ENCODE measurements around the gene KIRREL2.

GRCh38 chr19:35909684-35910035 lies 52.9 kb downstream of the KIRREL2 start:
- TF ChIP-seq SMAD3 (CRISPR knock-in tag; conservative IDR thresholded peaks at IDR 0.05) (no peak), POLR2A (conservative IDR thresholded peaks at IDR 0.05) (no peak), CBX2 (IDR thresholded peaks at IDR 0.05; ENCODE audit: insufficient read depth, low read length, poor library complexity, severe bottlenecking) (no peak)
- TF ChIP-seq, protein P1, sequence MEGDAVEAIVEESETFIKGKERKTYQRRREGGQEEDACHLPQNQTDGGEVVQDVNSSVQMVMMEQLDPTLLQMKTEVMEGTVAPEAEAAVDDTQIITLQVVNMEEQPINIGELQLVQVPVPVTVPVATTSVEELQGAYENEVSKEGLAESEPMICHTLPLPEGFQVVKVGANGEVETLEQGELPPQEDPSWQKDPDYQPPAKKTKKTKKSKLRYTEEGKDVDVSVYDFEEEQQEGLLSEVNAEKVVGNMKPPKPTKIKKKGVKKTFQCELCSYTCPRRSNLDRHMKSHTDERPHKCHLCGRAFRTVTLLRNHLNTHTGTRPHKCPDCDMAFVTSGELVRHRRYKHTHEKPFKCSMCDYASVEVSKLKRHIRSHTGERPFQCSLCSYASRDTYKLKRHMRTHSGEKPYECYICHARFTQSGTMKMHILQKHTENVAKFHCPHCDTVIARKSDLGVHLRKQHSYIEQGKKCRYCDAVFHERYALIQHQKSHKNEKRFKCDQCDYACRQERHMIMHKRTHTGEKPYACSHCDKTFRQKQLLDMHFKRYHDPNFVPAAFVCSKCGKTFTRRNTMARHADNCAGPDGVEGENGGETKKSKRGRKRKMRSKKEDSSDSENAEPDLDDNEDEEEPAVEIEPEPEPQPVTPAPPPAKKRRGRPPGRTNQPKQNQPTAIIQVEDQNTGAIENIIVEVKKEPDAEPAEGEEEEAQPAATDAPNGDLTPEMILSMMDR (IDR thresholded peaks at IDR 0.05 in 2 of 3, conservative IDR thresholded peaks at IDR 0.05 in 1 of 3; ENCODE audit: insufficient read depth in 2 of 3, low read depth in 1 of 3, low read length in 3 of 3) = no peak
